ENCODE measurements around the gene MEAF6. TPM values are rescaled to one million over a fixed set of nuclear protein-coding genes. Genes with fewer than 3 reads are reported as not detected.

Gene MEAF6
- total and polyA plus RNA-seq, 9 donors, result 38.7 to 108 (median 64.1) TPM

DNA sequence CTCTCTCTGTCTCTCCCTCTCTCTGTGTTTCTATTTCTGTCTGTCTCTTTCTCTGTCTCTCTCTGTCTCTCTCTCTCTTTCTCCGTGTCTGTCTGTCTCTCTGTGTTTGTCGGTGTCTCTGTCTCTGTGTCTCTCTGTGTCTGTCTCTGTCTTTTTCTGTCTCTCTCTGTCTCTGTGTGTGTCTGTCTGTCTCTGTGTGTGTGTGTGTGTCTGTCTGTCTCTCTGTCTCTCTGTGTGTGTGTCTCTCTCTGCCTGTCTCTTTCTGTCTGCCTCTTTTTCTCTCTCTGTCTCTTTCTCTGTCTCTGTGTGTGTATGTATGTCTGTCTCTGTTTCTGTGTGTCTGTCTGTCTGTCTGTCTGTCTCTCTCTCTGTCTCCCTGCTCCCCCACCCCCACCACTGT, 71.9 kb downstream of the MEAF6 start:
- no peaks in the 10 kb centered on the region for H3K4me1 ChIP-seq (ENCODE audit: insufficient read depth)
- no peaks in the 10 kb centered on the region for H3K9me3 ChIP-seq
- no peak overlapping the region for H3K27ac ChIP-seq
- TF ChIP-seq EP300 (IDR thresholded peaks at IDR 0.05), result no peak
- TF ChIP-seq, protein P1, sequence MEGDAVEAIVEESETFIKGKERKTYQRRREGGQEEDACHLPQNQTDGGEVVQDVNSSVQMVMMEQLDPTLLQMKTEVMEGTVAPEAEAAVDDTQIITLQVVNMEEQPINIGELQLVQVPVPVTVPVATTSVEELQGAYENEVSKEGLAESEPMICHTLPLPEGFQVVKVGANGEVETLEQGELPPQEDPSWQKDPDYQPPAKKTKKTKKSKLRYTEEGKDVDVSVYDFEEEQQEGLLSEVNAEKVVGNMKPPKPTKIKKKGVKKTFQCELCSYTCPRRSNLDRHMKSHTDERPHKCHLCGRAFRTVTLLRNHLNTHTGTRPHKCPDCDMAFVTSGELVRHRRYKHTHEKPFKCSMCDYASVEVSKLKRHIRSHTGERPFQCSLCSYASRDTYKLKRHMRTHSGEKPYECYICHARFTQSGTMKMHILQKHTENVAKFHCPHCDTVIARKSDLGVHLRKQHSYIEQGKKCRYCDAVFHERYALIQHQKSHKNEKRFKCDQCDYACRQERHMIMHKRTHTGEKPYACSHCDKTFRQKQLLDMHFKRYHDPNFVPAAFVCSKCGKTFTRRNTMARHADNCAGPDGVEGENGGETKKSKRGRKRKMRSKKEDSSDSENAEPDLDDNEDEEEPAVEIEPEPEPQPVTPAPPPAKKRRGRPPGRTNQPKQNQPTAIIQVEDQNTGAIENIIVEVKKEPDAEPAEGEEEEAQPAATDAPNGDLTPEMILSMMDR (IDR thresholded peaks at IDR 0.05), result no peak
- no peak for TF ChIP-seq POLR2A (IDR thresholded peaks at IDR 0.05)
- no peak overlapping the region for H3K4me3 ChIP-seq
- no peaks in the 10 kb centered on the region for H3K36me3 ChIP-seq
- H3K27me3 ChIP-seq, result no peaks in the 10 kb centered on the region
- intact Hi-C loops (cut with DNase I), result no loop called here
- DNase-seq, result no peak
- whole genome bisulfite sequencing, 3 donors, result 64 to 74% (median 70%) methylated on average over 2 of the region's 2 CpGs

Small RNAs within 50 kb of the gene (microRNA-seq; reads per million reads assigned to microRNA genes)
- 0 to 0.47 (median 0.38) reads per million in 3 donors for gene MIR5581
- gene MIR6732, result 0 reads per million in 3 donors

Small RNAs within 50 kb of the gene (small RNA-seq; reads per million reads assigned to genes)
- gene AL034379.1 (not detected), gene MIR5581 (not detected)

Other genes with a start within 250 kb of the MEAF6 start
- 10 to 100 TPM in 3 of 7 donors, 1 to 10 TPM in 4; 5.4 to 86.6 (median 7.2) TPM for gene ZC3H12A, start 40.2 kb downstream of the MEAF6 start, total RNA-seq
- gene ZC3H12A, start 40.2 kb downstream of the MEAF6 start, polyA plus RNA-seq, result 1 to 10 TPM; 1.4 to 3.6 TPM
- gene SNIP1, start 39.5 kb upstream of the MEAF6 start, total RNA-seq, result 10 to 100 TPM in 5 of 7 donors, 1 to 10 TPM in 2; 8.3 to 21.4 (median 16.5) TPM
- 10 to 100 TPM in 1 of 2 donors, 1 to 10 TPM in 1; 6.5 to 16.6 TPM for gene SNIP1, start 39.5 kb upstream of the MEAF6 start, polyA plus RNA-seq
- 10 to 100 TPM; 13.0 to 37.6 (median 17.8) TPM for gene DNALI1, start 42.2 kb upstream of the MEAF6 start, total RNA-seq
- gene DNALI1, start 42.2 kb upstream of the MEAF6 start, polyA plus RNA-seq, result 10 to 100 TPM; 16.4 to 22.4 TPM
- 10 to 100 TPM; 26.6 to 43.0 (median 31.7) TPM for gene GNL2, start 81.2 kb upstream of the MEAF6 start, total RNA-seq
- 10 to 100 TPM; 22.3 to 44.5 TPM for gene GNL2, start 81.2 kb upstream of the MEAF6 start, polyA plus RNA-seq
- 10 to 100 TPM in 3 of 7 donors, 1 to 10 TPM in 3, under 1 TPM in 1; 0.23 to 21.4 (median 7.5) TPM for gene RSPO1, start 120.1 kb upstream of the MEAF6 start, total RNA-seq
- gene RSPO1, start 120.1 kb upstream of the MEAF6 start, polyA plus RNA-seq, result 1 to 10 TPM in 1 of 2 donors, under 1 TPM in 1; 0.35 to 3.3 TPM
- gene CDCA8, start 177.8 kb upstream of the MEAF6 start, total RNA-seq, result 1 to 10 TPM in 2 of 7 donors, under 1 TPM in 5; 0.11 to 1.3 (median 0.42) TPM
- gene CDCA8, start 177.8 kb upstream of the MEAF6 start, polyA plus RNA-seq, result 1 to 10 TPM in 1 of 2 donors, under 1 TPM in 1; 0.84 to 1.9 TPM